Measurements from ENCODE around the gene TSPO.

Gene TSPO

DNA sequence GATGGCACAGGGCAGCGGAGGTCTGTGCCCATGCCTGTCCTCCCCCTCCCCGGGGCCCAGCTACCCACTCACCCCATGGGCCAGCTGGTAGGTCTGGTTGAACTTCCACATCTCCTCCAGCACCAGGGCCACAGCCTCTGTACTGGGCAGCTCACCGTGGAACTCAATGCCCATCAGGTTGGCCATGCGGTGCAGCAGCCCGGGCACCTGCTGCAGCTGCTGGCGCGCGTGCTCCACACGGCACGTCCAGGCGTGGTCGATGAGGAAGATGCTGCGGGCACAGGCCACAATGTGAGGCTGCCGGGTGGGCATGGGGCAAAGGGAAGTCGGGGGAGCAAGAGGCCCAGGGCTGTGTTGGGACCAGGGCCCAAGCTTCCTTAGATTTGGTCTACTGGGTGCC, 29.3 kb downstream of the TSPO start:
- H3K27me3 ChIP-seq (ENCODE audit: insufficient read depth, poor library complexity, severe bottlenecking) = no peaks in the 10 kb centered on the region
- TF ChIP-seq, protein P1, sequence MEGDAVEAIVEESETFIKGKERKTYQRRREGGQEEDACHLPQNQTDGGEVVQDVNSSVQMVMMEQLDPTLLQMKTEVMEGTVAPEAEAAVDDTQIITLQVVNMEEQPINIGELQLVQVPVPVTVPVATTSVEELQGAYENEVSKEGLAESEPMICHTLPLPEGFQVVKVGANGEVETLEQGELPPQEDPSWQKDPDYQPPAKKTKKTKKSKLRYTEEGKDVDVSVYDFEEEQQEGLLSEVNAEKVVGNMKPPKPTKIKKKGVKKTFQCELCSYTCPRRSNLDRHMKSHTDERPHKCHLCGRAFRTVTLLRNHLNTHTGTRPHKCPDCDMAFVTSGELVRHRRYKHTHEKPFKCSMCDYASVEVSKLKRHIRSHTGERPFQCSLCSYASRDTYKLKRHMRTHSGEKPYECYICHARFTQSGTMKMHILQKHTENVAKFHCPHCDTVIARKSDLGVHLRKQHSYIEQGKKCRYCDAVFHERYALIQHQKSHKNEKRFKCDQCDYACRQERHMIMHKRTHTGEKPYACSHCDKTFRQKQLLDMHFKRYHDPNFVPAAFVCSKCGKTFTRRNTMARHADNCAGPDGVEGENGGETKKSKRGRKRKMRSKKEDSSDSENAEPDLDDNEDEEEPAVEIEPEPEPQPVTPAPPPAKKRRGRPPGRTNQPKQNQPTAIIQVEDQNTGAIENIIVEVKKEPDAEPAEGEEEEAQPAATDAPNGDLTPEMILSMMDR (IDR thresholded peaks at IDR 0.05; ENCODE audit: poor library complexity, severe bottlenecking) = no peak
- no peaks in the 10 kb centered on the region for H3K9me3 ChIP-seq (ENCODE audit: severe bottlenecking)
- ATAC-seq (ENCODE audit: low read depth) (no peak), DNase-seq (ENCODE audit: low spot score) (no peak)
- H3K27ac ChIP-seq (ENCODE audit: poor library complexity, severe bottlenecking) = no peak overlapping the region
- no peak overlapping the region for H3K4me3 ChIP-seq (ENCODE audit: severe bottlenecking)
- peaks cover 62% of the 10 kb centered on the region for H3K36me3 ChIP-seq (ENCODE audit: low read depth)
- peaks cover 11% of the 10 kb centered on the region for H3K4me1 ChIP-seq (ENCODE audit: insufficient read depth, poor library complexity, severe bottlenecking)

DNA sequence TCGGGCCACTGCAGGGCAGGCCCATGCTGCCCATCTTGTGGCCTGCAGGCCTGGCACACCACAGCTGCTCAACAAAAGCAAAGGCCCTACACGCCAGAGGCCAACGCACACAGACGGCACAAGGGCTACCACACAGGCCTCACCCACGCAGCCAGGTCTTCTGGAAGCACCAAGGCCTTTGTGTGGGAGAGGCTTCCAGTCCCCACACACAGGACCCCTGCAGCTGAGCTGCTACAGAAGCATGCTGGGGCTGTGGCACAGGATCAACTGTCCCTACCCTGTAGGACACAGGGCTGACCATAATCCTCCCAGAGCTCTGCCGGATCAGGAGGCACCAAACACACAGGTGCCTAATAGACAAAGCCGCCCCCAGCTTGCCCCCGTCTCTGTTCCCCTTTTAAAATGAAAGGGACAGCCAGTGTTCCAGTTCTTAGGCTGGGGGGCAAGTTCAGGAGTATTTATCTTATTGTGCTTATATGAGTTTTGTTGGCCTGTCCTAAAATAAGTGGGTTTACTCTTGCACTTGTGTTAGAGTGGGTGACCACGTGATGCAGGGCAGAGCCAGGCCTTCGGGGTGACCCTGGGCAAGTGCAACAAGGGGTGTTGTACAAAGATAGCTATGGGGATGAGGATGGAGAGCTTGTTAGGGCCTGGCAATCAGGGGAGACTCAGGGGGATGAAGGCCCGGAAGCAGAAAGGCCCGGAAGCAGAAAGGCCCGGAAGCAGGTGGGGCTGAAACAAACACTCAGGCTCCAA, 30.1 kb downstream of the TSPO start:
- peaks cover 57% of the 10 kb centered on the region for H3K36me3 ChIP-seq (ENCODE audit: low read depth)
- no peak overlapping the region for H3K27ac ChIP-seq (ENCODE audit: poor library complexity, severe bottlenecking)
- TF ChIP-seq, protein P1 (IDR thresholded peaks at IDR 0.05; ENCODE audit: poor library complexity, severe bottlenecking) = no peak
- no peak overlapping the region for H3K4me3 ChIP-seq (ENCODE audit: severe bottlenecking)
- DNase-seq (ENCODE audit: low spot score) = no peak
- H3K9me3 ChIP-seq (ENCODE audit: severe bottlenecking) = no peaks in the 10 kb centered on the region
- no peak for ATAC-seq (ENCODE audit: low read depth)
- H3K27me3 ChIP-seq (ENCODE audit: insufficient read depth, poor library complexity, severe bottlenecking) = no peaks in the 10 kb centered on the region
- H3K4me1 ChIP-seq (ENCODE audit: insufficient read depth, poor library complexity, severe bottlenecking) = peaks cover 11% of the 10 kb centered on the region

GRCh38 chr22:43182118-43182517, 30.8 kb downstream of the TSPO start:
- DNase-seq (ENCODE audit: low spot score) (no peak), ATAC-seq (ENCODE audit: low read depth) (no peak)
- H3K9me3 ChIP-seq (ENCODE audit: severe bottlenecking) = no peaks in the 10 kb centered on the region
- no peaks in the 10 kb centered on the region for H3K27me3 ChIP-seq (ENCODE audit: insufficient read depth, poor library complexity, severe bottlenecking)
- no peak overlapping the region for H3K27ac ChIP-seq (ENCODE audit: poor library complexity, severe bottlenecking)
- H3K36me3 ChIP-seq (ENCODE audit: low read depth) = peaks cover 57% of the 10 kb centered on the region
- TF ChIP-seq, protein P1 (IDR thresholded peaks at IDR 0.05; ENCODE audit: poor library complexity, severe bottlenecking) = no peak
- peaks cover 11% of the 10 kb centered on the region for H3K4me1 ChIP-seq (ENCODE audit: insufficient read depth, poor library complexity, severe bottlenecking)
- no peak overlapping the region for H3K4me3 ChIP-seq (ENCODE audit: severe bottlenecking)

DNA sequence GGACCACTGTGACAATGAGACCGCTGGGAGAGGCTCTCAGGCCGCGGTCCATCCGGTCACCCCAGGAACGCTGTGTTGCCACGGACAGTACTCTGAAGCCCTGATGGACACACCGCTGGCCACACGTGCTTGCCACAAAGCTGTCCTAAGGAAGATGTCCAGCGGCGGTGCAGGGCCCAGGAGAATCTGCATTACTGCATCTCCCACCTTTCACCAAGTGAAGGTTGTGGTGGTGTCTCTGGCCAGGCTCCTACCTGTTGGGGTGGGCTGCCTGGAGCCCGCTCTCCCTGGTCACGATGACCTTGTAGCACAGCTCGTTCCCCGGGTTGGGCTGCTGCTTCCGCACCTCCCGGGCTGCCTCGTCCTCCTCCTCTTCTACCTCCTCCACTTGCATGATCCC, 31.4 kb downstream of the TSPO start:
- peaks cover 11% of the 10 kb centered on the region for H3K4me1 ChIP-seq (ENCODE audit: insufficient read depth, poor library complexity, severe bottlenecking)
- peaks cover 57% of the 10 kb centered on the region for H3K36me3 ChIP-seq (ENCODE audit: low read depth)
- no peaks in the 10 kb centered on the region for H3K27me3 ChIP-seq (ENCODE audit: insufficient read depth, poor library complexity, severe bottlenecking)
- H3K9me3 ChIP-seq (ENCODE audit: severe bottlenecking) = no peaks in the 10 kb centered on the region
- no peak for DNase-seq (ENCODE audit: low spot score)
- H3K27ac ChIP-seq (ENCODE audit: poor library complexity, severe bottlenecking) = no peak overlapping the region
- no peak overlapping the region for H3K4me3 ChIP-seq (ENCODE audit: severe bottlenecking)
- TF ChIP-seq, protein P1 (IDR thresholded peaks at IDR 0.05; ENCODE audit: poor library complexity, severe bottlenecking) = no peak
- no peak for ATAC-seq (ENCODE audit: low read depth)
